Measurements from ENCODE around the gene DACT2.

DACT2 gene

GRCh38 chr6:168343239-168344150 is 23.9 kb upstream of the DACT2 start:
- no peak overlapping the region for H3K4me3 ChIP-seq (ENCODE audit: low read length)
- TF ChIP-seq ZNF274 (IDR thresholded peaks at IDR 0.05; ENCODE audit: low read depth, low read length): no peak

DNA sequence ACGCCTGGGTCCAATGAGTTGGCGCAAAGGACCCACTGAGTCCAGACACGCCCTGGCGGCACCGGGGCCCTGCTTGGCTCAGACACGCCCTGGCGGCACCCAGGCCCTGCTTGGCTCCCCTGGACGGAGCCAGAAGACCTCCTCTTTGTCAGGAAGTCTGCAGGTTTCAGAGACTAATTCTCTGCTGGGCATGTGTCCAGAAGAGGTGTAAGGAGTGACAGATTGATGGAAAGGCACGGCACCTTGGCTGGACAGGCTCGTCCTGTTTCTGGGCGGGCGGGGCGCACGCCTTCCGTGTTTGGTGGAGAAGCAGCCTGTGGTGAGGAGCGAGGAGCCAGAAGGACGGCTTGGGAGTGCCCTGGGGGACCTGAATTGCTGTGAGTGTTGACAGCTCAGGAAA is 23.1 kb upstream of the DACT2 start:
- TF ChIP-seq ZNF274 (IDR thresholded peaks at IDR 0.05; ENCODE audit: low read depth, low read length): no peak
- no peak overlapping the region for H3K4me3 ChIP-seq (ENCODE audit: low read length)

DNA sequence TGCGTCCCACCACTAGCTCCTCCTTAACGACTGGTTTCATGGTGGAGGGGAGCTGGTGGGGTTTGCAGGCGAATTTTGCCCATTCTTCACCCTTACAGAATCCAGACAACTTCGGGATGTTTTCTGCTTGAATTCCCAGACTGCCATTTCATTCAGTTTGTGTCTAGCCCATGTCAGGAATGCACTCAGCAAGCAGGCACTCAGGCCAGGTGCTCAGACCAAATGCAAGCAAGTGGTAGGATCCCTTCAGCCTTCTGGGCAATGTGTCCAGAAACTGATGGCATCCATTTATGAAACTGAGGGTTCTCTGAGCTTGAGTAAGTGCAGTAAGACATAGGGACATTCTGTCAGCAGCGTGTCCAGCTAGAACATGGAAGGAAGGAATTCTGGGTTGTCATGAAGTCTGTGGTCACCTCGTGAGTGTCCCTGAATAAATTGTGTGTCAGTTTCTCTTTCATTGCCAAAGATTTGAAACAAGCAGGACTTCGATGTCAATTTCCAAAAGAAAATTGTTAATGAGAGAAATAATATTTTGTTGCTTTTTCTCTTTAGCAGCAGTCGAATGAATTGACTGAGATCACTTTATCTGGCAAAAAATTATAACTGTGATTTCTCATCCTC is 21.8 kb upstream of the DACT2 start:
- no peak for TF ChIP-seq ZNF274 (IDR thresholded peaks at IDR 0.05; ENCODE audit: low read depth, low read length)

DNA sequence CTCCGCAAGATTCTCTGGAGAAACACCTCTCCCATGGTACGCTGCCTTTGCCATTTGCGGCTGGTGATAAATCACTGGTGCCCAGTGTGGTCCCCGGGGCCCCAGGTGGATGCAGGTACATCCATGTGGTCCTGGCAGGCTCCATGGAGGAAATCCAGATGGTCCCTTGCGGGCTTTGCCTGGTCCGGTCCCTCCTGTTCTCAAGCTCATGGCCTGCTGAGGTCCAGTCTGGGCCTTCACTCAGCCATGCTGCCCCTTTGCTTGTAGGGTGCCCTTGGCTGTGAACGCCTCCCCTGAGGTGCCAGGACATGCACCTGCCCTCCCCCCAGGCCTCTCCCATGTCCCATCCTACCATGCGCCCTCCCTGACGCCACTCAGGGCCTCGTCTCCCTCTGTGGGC is 21.2 kb upstream of the DACT2 start:
- no peak for TF ChIP-seq ZNF274 (IDR thresholded peaks at IDR 0.05; ENCODE audit: low read depth, low read length)
- no peak overlapping the region for H3K4me3 ChIP-seq (ENCODE audit: low read length)

More for the DNA sequence above, 21.8 kb upstream of the DACT2 start:
- H3K4me3 ChIP-seq (ENCODE audit: low read length): no peak overlapping the region

- no peak for TF ChIP-seq ZNF274 (IDR thresholded peaks at IDR 0.05; ENCODE audit: low read depth, low read length)
- H3K4me3 ChIP-seq (ENCODE audit: low read length): no peak overlapping the region
Measured at GRCh38 chr6:168338777-168339176, 19.2 kb upstream of the DACT2 start.

- H3K4me3 ChIP-seq (ENCODE audit: low read length): no peak overlapping the region
- no peak for TF ChIP-seq ZNF274 (IDR thresholded peaks at IDR 0.05; ENCODE audit: low read depth, low read length)
Measured at GRCh38 chr6:168336967-168337366, 17.4 kb upstream of the DACT2 start.

DNA sequence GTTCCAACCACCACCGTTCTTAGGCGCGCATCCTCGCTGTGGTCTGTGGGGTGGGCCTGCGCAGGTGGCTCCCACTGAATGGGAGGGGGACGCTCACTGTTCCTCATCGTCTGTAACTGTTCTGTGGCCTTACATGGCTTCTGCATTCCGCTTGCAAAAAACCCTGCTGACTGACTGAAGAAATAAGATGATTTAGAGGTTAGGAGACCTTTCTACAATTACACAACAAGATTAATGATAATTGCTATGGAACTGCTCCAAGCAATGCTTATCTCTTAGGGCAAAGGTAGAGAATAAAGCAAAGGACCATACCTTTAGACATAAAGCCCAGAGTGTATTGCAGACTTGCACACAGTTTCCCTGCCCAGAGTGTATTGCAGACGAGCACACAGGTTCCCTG is 14.4 kb upstream of the DACT2 start:
- TF ChIP-seq ZNF274 (IDR thresholded peaks at IDR 0.05; ENCODE audit: low read depth, low read length): no peak
- H3K4me3 ChIP-seq (ENCODE audit: low read length): no peak overlapping the region

DNA sequence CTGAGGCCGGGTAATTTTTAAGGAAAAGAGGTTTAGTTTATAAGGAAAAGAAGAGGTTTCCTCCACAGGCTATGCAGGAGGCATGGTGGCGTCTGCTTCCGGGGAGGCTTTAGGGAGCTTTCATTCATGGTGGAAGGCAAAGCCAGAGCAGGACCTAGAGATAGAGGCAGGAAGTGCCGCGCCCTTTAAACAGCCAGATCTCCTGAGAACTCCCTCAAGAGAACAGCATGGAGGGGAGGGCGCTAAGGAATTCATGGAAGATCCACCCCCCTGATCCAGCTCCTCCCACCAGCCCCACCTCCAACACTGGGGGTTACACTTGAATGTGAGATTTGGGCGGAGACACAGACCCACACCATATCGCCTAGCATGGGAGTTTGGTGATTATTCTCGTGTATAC is 13.9 kb upstream of the DACT2 start:
- no peak overlapping the region for H3K4me3 ChIP-seq (ENCODE audit: low read length)
- no peak for TF ChIP-seq ZNF274 (IDR thresholded peaks at IDR 0.05; ENCODE audit: low read depth, low read length)

- TF ChIP-seq ZNF274 (IDR thresholded peaks at IDR 0.05; ENCODE audit: low read depth, low read length): no peak
- H3K4me3 ChIP-seq (ENCODE audit: low read length): no peak overlapping the region
Measured at GRCh38 chr6:168333039-168333438, 13.5 kb upstream of the DACT2 start.

DNA sequence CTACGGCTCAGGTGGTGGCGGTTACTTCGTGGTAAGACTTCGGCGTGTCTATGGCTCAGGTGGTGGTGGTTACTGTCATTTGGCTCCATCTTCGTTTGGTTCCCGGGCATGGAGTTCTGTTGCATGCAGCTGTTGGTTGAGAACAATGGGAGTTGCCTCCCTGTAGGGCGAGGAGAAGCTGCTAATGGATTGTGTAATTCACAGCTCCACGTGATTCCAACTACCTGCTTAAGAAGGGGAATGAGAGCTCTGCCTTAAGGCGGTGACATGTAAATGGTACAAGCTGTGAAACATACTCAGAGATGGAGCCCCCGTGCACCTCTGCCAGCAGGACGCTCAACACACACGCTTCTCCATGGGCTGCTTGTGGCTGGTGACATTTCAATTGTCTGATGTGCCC is 12.4 kb upstream of the DACT2 start:
- no peak overlapping the region for H3K4me3 ChIP-seq (ENCODE audit: low read length)
- TF ChIP-seq ZNF274 (IDR thresholded peaks at IDR 0.05; ENCODE audit: low read depth, low read length): no peak

GRCh38 chr6:168331058-168331457 is 11.5 kb upstream of the DACT2 start:
- no peak for TF ChIP-seq ZNF274 (IDR thresholded peaks at IDR 0.05; ENCODE audit: low read depth, low read length)
- H3K4me3 ChIP-seq (ENCODE audit: low read length): no peak overlapping the region

DNA sequence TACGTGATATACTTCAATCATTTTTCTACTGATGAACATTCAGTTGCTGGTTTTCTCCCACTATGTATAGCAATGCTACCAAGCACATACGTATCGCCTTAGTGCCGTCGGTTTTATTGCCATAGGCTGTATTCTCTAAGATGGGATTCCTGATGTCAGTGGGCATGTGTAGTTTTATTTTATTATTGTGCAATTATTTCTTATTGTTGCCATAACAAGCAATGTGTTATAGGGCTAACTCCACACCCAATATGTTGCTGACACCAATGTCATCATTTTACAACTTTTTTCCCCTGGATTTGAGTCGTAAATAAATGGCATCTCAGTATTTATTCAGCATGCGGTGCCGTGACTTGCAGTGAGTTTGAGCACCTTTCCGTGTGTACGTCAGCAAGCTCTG is 10.8 kb upstream of the DACT2 start:
- no peak for TF ChIP-seq ZNF274 (IDR thresholded peaks at IDR 0.05; ENCODE audit: low read depth, low read length)
- no peak overlapping the region for H3K4me3 ChIP-seq (ENCODE audit: low read length)

DNA sequence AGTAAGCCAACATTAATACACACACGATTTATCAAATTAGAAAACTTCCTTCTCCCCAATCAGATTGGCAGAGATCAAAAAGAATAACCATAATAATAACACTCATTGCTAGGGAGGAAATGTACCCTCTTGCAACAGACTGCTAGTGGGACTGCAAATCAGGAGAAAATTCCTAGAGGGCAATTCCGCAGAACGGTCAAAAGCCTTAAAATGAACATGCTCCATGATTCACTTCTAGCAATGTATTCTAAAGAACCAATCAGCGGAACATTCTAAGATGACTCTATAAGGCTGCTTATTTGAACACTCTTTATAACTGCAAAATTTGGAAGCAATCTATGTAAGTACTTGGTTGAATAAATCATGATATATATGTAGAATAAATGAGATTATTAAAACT is 8.5 kb upstream of the DACT2 start:
- TF ChIP-seq ZNF274 (IDR thresholded peaks at IDR 0.05; ENCODE audit: low read depth, low read length): no peak
- no peak overlapping the region for H3K4me3 ChIP-seq (ENCODE audit: low read length)

DNA sequence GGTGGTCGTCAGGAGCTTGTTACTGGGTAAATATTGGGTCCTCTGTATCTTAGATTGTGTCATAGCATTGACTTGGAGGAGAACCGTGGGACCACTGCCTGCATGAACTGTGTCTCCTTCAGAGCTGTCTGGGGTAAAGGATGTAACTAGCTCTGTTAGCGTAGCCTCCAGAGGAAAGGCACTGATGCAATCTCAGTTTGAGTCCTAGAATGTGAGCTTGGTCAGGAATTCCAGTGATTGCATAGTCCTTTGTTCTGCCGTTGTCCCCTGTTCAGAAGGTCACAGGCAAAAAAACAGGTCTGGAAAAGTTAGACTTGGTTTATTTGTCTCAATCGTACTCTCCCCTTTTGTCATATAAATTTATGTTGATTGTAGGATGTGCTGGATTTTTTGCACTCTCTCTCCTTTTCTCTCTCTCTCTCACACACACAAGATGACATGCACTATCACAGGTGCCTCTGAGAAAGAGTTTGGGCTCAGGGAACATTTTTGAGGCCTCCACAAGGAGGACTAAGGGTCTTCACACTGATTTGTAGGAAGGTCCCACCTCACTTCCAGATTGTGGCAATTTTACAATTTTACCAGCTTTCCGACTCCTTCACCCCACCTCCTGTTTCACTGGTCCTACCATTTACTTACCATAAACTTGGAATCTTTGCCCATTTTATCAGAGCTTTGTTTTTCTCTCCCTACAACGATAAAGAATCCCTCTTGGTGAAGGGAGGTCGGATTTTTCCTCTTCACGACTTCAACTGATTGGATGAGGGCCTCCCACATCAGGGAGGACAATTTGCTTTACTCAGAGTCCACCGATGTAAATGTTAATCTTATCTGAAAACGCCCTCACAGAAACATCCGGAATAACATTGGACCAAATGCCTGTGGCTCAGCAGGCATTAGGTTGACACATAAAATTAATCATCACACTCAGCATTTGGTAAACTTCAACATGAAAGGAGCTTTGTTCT is 7.0 kb upstream of the DACT2 start:
- H3K4me3 ChIP-seq (ENCODE audit: low read length): no peak overlapping the region
- TF ChIP-seq ZNF274 (IDR thresholded peaks at IDR 0.05; ENCODE audit: low read depth, low read length): no peak
